HG02798 (cell line): ENCODE data around the gene ITPRIPL1.
"Not testable (repeated sequence)": the region's sequence is repeated elsewhere in the genome, so short reads cannot be mapped to it uniquely, and the experiment has no call there.

Source experiments
- ATAC-seq: cut with Tn5 transposase; IDR thresholded peaks from one replicate; pipeline ENCODE4 v1.9.1; 2021; ENCODE audit warnings: mild to moderate bottlenecking; ENCODE audit not compliant: unreplicated experiment, poor library complexity

Gene ITPRIPL1

GRCh38 chr2:96325041-96325883 lies at the start of gene ITPRIPL1:
Gene ITPRIPL1 (plus strand): TSS chr2:96325317. CDS start chr2:96325840, 523 bp downstream.
- ATAC-seq: no peak

GRCh38 chr2:96276787-96277499 lies 48.2 kb upstream of the ITPRIPL1 start:
- no peak for ATAC-seq

GRCh38 chr2:96287273-96287856 lies 37.8 kb upstream of the ITPRIPL1 start:
- ATAC-seq: no peak

GRCh38 chr2:96291751-96292150 lies 33.4 kb upstream of the ITPRIPL1 start:
- ATAC-seq: no peak

- ATAC-seq: not testable (repeated sequence)
These were observed 30.8 kb upstream of the ITPRIPL1 start for GRCh38 chr2:96294271-96294670.

- ATAC-seq: no peak
These were observed 28.2 kb upstream of the ITPRIPL1 start for GRCh38 chr2:96296925-96297324.

GRCh38 chr2:96301865-96302264 lies 23.3 kb upstream of the ITPRIPL1 start:
- no peak for ATAC-seq

- ATAC-seq: no peak
These were observed 20.5 kb upstream of the ITPRIPL1 start for GRCh38 chr2:96304606-96305005.

GRCh38 chr2:96305091-96305978 lies 19.8 kb upstream of the ITPRIPL1 start, which contains the start of gene SNRNP200:
Gene SNRNP200 (minus strand): TSS chr2:96305546. CDS start chr2:96305437, 109 bp downstream.
- peak; percentile 96 for ATAC-seq

GRCh38 chr2:96305979-96306308 lies 19.2 kb upstream of the ITPRIPL1 start:
- no peak for ATAC-seq

GRCh38 chr2:96306370-96306769 lies 18.7 kb upstream of the ITPRIPL1 start:
- ATAC-seq: no peak

- ATAC-seq: no peak
These were observed 16.9 kb upstream of the ITPRIPL1 start for GRCh38 chr2:96308248-96308647.

- no peak for ATAC-seq
These were observed 10.1 kb upstream of the ITPRIPL1 start for GRCh38 chr2:96315005-96315399.

- ATAC-seq: peak; percentile 51
These were observed 9.6 kb upstream of the ITPRIPL1 start for GRCh38 chr2:96315400-96316071.

GRCh38 chr2:96316999-96317398 lies 8.1 kb upstream of the ITPRIPL1 start:
- ATAC-seq: no peak

- ATAC-seq: no peak
These were observed 7.5 kb upstream of the ITPRIPL1 start for GRCh38 chr2:96317584-96317997.

GRCh38 chr2:96318723-96319122 lies 6.4 kb upstream of the ITPRIPL1 start:
- no peak for ATAC-seq

- no peak for ATAC-seq
These were observed 5.7 kb upstream of the ITPRIPL1 start for GRCh38 chr2:96319396-96319795.

- ATAC-seq: no peak
These were observed 4.8 kb upstream of the ITPRIPL1 start for GRCh38 chr2:96320326-96320725.
